K562 (cell line): ENCODE results near the gene LRP2. TPM values are rescaled to one million over a fixed set of nuclear protein-coding genes. Genes with fewer than 3 reads are reported as not detected.
A peak's percentile ranks its signal among the peaks of the same experiment; 100 is the strongest.

Experiments used
- BCL6 ChIP-seq: fragments of 250-450 bp; sonication (Bioruptor Pico); IDR thresholded peaks from 2 replicates; pipeline ENCODE4 v1.4.0; 2020
- GTF2A2 ChIP-seq: IDR thresholded peaks from 2 replicates; pipeline ENCODE4 v1.6.1; 2016; ENCODE audit warnings: mild to moderate bottlenecking, missing genetic modification characterization, missing compliant biosample characterization
- IFI16 ChIP-seq: fragments of 250-450 bp; sonication (Bioruptor Pico); IDR thresholded peaks from 2 replicates; pipeline ENCODE4 v2.1.2; 2022; ENCODE audit warnings: mild to moderate bottlenecking, inconsistent platforms
- LEF1 ChIP-seq: fragments of 450-650 bp; IDR thresholded peaks from 2 replicates; pipeline ENCODE4 v1.6.1; 2016; ENCODE audit warnings: mild to moderate bottlenecking
- NR1H2 ChIP-seq: sonication (generic); formaldehyde crosslinking; IDR thresholded peaks from 2 replicates; pipeline ENCODE4 v1.4.0; 2020; ENCODE audit warnings: mild to moderate bottlenecking, missing genetic modification reagents
- NR4A1 ChIP-seq, 2 experiments: fragments of 250-450 bp in 1 of 2; fragments of 450-650 bp in 1 of 2; sonication (Bioruptor Pico) in 1 of 2; IDR thresholded peaks; 2 replicates each; pipeline versions ENCODE4 v1.4.0 to v1.6.1; 2016 to 2020; ENCODE audit warnings: mild to moderate bottlenecking in 2 of 2, missing compliant biosample characterization in 1 of 2, missing genetic modification characterization in 1 of 2, moderate library complexity in 1 of 2
- PYGO2 ChIP-seq: fragments of 450-650 bp; IDR thresholded peaks from 2 replicates; pipeline ENCODE4 v1.6.1; 2016; ENCODE audit warnings: mild to moderate bottlenecking, missing genetic modification characterization, moderate library complexity, missing compliant biosample characterization
- RCOR1 ChIP-seq, 2 experiments: IDR thresholded peaks; 2 replicates each; pipeline ENCODE4 v1.6.1; 2012; ENCODE audit warnings: low read depth in 2 of 2, low read length in 2 of 2, borderline replicate concordance in 1 of 2, improper control_type of control experiment in 1 of 2
- SREBF2 ChIP-seq: sonication (generic); formaldehyde crosslinking; IDR thresholded peaks from 2 replicates; pipeline ENCODE4 v1.4.0; 2020; ENCODE audit warnings: mild to moderate bottlenecking, missing genetic modification reagents
- SRSF1 ChIP-seq: fragments of 200-400 bp; formaldehyde crosslinking; IDR thresholded peaks from 2 replicates; pipeline ENCODE4 v1.6.1; 2017; ENCODE audit warnings: mild to moderate bottlenecking, low read depth, low read length, moderate library complexity
- TAL1 ChIP-seq: fragments of 450-650 bp; IDR thresholded peaks from 2 replicates; pipeline ENCODE4 v1.6.1; 2016; ENCODE audit warnings: mild to moderate bottlenecking
- TBP ChIP-seq: optimal IDR thresholded peaks from 2 replicates; pipeline ENCODE3; 2011; ENCODE audit warnings: low read depth, low read length, improper control_type of control experiment
- TFAM ChIP-seq: fragments of 250-450 bp; sonication (Bioruptor Pico); conservative IDR thresholded peaks from 2 replicates; pipeline ENCODE4 v1.5.0; 2021; ENCODE audit warnings: mild to moderate bottlenecking, moderate library complexity
- XRCC3 ChIP-seq: fragments of 450-650 bp; IDR thresholded peaks from 2 replicates; pipeline ENCODE4 v1.6.1; 2017; ENCODE audit warnings: mild to moderate bottlenecking, moderate library complexity
- ZBTB7A ChIP-seq: IDR thresholded peaks from 2 replicates; pipeline ENCODE4 v1.6.1; 2011; ENCODE audit warnings: low read depth, mild to moderate bottlenecking, low read length, moderate library complexity, borderline replicate concordance; ENCODE audit not compliant: control insufficient read depth
- ZNF23 ChIP-seq: fragments of 250-450 bp; sonication (Bioruptor Pico); IDR thresholded peaks from 2 replicates; pipeline ENCODE4 v1.4.0; 2020; ENCODE audit warnings: mild to moderate bottlenecking
- ZNF699 ChIP-seq: fragments of 250-450 bp; sonication (Bioruptor Pico); IDR thresholded peaks from 2 replicates; pipeline ENCODE4 v1.8.0; 2021; ENCODE audit warnings: mild to moderate bottlenecking, moderate library complexity; ENCODE audit not compliant: insufficient replicate concordance
- polyA plus RNA-seq, 8 experiments: library from polyadenylated mRNA; depleted of rRNA in 4 of 8; stranded (reverse) in 5 of 8; unstranded in 3 of 8; fragments of >200 nt; fragmentation: Nextera tagmentation in 2 of 8; fragmentation: Illumina TruSeq in 1 of 8; extraction: Ambion mirVana in 2 of 8; extraction: Trizol in 1 of 8; gene quantifications; 2 replicates each; pipeline versions ENCODE4 v1.2.1 to v1.2.3, GENCODE V29; 2011 to 2014; ENCODE audit warnings: inconsistent platforms in 1 of 8, missing spikeins in 1 of 8
- total RNA-seq, 7 experiments: library from RNA; depleted of rRNA in 6 of 7; stranded (reverse); fragments of >200 nt in 6 of 7; fragmentation: Illumina TruSeq in 2 of 7; extraction: Trizol in 2 of 7; gene quantifications; 2 replicates each; pipeline versions ENCODE4 v1.2.1 to v1.2.3, GENCODE V29; 2011 to 2021; ENCODE audit warnings: low replicate concordance in 1 of 7
- TF ChIP-seq, protein P1 (sequence below): sonication (generic); formaldehyde crosslinking; IDR thresholded peaks from 2 replicates; pipeline ENCODE4 v1.8.1; 2023; ENCODE audit warnings: mild to moderate bottlenecking, missing genetic modification reagents, moderate library complexity
- TF ChIP-seq, protein P2 (sequence below): IDR thresholded peaks from 3 replicates; pipeline ENCODE4 v1.6.1; 2011; ENCODE audit warnings: borderline replicate concordance, mild to moderate bottlenecking; ENCODE audit not compliant: insufficient read length, insufficient read depth
- TF ChIP-seq, protein P3 (sequence below): fragments of 450-650 bp; IDR thresholded peaks from 2 replicates; pipeline ENCODE4 v1.7.1; 2018; ENCODE audit warnings: mild to moderate bottlenecking, low read depth; ENCODE audit not compliant: partially characterized antibody
- TF ChIP-seq, protein P4 (sequence below): fragments of 150-350 bp; IDR thresholded peaks from 2 replicates; pipeline ENCODE4 v1.6.1; 2014; ENCODE audit warnings: low read depth, mild to moderate bottlenecking, low read length, borderline replicate concordance

LRP2 gene
- total and polyA plus RNA-seq, 9 of the 15 experiments (the other 6 are each of a cell fraction or from before 2014, with no cell fraction given), result 0.04 to 0.18 (median 0.11) TPM; not detected in 1

DNA sequence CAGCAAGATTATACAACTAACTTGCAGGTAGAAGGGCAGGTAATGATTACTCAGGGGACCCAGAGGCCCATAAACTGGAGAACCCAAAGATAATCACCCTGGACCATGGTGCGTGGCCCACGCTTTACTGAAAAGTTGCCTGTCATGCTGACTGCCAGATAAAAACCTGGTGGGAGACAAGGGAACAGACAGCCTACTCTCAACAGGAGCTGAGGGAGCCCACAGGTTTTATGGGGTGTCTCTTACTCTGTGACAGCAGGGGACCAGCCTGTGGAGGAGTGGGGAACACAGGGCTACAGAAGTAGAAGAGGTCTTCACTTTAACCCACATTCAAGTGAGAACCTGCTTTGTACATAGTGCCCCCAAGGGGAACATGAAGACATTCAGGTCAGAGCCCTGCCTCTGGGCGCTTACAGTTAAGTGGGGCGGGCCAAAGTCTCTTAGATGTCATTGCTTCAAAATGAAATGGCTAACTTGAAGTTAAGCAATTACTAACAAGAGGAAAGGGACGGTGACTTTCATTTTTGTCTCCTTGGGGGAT lies 232.6 kb downstream of the LRP2 start (continued):
- TF ChIP-seq, protein P1, sequence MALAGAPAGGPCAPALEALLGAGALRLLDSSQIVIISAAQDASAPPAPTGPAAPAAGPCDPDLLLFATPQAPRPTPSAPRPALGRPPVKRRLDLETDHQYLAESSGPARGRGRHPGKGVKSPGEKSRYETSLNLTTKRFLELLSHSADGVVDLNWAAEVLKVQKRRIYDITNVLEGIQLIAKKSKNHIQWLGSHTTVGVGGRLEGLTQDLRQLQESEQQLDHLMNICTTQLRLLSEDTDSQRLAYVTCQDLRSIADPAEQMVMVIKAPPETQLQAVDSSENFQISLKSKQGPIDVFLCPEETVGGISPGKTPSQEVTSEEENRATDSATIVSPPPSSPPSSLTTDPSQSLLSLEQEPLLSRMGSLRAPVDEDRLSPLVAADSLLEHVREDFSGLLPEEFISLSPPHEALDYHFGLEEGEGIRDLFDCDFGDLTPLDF (CRISPR knock-in tag), result no peak
- TF ChIP-seq, protein P2, sequence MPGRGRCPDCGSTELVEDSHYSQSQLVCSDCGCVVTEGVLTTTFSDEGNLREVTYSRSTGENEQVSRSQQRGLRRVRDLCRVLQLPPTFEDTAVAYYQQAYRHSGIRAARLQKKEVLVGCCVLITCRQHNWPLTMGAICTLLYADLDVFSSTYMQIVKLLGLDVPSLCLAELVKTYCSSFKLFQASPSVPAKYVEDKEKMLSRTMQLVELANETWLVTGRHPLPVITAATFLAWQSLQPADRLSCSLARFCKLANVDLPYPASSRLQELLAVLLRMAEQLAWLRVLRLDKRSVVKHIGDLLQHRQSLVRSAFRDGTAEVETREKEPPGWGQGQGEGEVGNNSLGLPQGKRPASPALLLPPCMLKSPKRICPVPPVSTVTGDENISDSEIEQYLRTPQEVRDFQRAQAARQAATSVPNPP, result no peak
- TF ChIP-seq, protein P3, sequence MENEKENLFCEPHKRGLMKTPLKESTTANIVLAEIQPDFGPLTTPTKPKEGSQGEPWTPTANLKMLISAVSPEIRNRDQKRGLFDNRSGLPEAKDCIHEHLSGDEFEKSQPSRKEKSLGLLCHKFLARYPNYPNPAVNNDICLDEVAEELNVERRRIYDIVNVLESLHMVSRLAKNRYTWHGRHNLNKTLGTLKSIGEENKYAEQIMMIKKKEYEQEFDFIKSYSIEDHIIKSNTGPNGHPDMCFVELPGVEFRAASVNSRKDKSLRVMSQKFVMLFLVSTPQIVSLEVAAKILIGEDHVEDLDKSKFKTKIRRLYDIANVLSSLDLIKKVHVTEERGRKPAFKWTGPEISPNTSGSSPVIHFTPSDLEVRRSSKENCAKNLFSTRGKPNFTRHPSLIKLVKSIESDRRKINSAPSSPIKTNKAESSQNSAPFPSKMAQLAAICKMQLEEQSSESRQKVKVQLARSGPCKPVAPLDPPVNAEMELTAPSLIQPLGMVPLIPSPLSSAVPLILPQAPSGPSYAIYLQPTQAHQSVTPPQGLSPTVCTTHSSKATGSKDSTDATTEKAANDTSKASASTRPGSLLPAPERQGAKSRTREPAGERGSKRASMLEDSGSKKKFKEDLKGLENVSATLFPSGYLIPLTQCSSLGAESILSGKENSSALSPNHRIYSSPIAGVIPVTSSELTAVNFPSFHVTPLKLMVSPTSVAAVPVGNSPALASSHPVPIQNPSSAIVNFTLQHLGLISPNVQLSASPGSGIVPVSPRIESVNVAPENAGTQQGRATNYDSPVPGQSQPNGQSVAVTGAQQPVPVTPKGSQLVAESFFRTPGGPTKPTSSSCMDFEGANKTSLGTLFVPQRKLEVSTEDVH, result no peak
- TF ChIP-seq, protein P4, sequence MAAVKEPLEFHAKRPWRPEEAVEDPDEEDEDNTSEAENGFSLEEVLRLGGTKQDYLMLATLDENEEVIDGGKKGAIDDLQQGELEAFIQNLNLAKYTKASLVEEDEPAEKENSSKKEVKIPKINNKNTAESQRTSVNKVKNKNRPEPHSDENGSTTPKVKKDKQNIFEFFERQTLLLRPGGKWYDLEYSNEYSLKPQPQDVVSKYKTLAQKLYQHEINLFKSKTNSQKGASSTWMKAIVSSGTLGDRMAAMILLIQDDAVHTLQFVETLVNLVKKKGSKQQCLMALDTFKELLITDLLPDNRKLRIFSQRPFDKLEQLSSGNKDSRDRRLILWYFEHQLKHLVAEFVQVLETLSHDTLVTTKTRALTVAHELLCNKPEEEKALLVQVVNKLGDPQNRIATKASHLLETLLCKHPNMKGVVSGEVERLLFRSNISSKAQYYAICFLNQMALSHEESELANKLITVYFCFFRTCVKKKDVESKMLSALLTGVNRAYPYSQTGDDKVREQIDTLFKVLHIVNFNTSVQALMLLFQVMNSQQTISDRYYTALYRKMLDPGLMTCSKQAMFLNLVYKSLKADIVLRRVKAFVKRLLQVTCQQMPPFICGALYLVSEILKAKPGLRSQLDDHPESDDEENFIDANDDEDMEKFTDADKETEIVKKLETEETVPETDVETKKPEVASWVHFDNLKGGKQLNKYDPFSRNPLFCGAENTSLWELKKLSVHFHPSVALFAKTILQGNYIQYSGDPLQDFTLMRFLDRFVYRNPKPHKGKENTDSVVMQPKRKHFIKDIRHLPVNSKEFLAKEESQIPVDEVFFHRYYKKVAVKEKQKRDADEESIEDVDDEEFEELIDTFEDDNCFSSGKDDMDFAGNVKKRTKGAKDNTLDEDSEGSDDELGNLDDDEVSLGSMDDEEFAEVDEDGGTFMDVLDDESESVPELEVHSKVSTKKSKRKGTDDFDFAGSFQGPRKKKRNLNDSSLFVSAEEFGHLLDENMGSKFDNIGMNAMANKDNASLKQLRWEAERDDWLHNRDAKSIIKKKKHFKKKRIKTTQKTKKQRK, result no peak
- TF ChIP-seq LEF1 (peak; percentile 75), RCOR1 (IDR thresholded peaks at IDR 0.05; ENCODE audit: borderline replicate concordance in 1 of 2, low read depth in 2 of 2, low read length in 2 of 2) (peak in 1 of 2 experiments; percentile 50; a peak in 1 of 4 replicates), NR4A1 (CRISPR knock-in tag; IDR thresholded peaks at IDR 0.05) (no peak), NR4A1 (tag; IDR thresholded peaks at IDR 0.05) (no peak), TAL1 (peak; percentile 69), IFI16 (CRISPR knock-in tag) (no peak), ZNF23 (CRISPR knock-in tag) (no peak), TFAM (CRISPR knock-in tag) (no peak), GTF2A2 (tag) (no peak), NR1H2 (no peak), ZBTB7A (peak; percentile 42; the same call in 1 of the 2 replicates), SRSF1 (no peak), BCL6 (CRISPR knock-in tag) (no peak), PYGO2 (no peak), TBP (no peak), ZNF699 (CRISPR knock-in tag) (no peak), XRCC3 (no peak), SREBF2 (CRISPR knock-in tag) (no peak)
